ENCODE results near the gene NCKAP5L. TPM values are rescaled to one million over a fixed set of nuclear protein-coding genes. Genes with fewer than 3 reads are reported as not detected.
"Not testable (repeated sequence)": the region's sequence is repeated elsewhere in the genome, so short reads cannot be mapped to it uniquely, and the experiment has no call there.

NCKAP5L gene
- total RNA-seq = 1 to 10 TPM; 2.8 TPM

GRCh38 chr12:49828133-49829091, at the start of gene NCKAP5L:
Gene NCKAP5L (minus strand): TSS chr12:49828413. CDS start chr12:49804044, 24,369 bp downstream.
- intact Hi-C loops (cut with micrococcal nuclease) = loop anchor here (1.0 to 10.0 kb wide), 6 partner anchors 15 to 564 kb away; partner anchors contain the start of genes BCDIN3D, CERS5, PRPF40B and SPATS2
- Mint-ChIP-seq H3K4me3 (peak within 1 kb of the TSS; percentile 92), H3K27me3 (ENCODE audit: low read depth) (no peaks in the 10 kb centered on the region), H3K27ac (peak within 1 kb of the TSS; percentile 86), H3K4me1 (ENCODE audit: low read depth) (peaks cover 27% of the 10 kb centered on the region), H3K36me3 (ENCODE audit: low read depth) (no peaks in the 10 kb centered on the region), H3K9me3 (no peaks in the 10 kb centered on the region)
- DNase-seq = peak; percentile 94
- CTCF ChIA-PET = interaction anchor here (1.0 to 4.8 kb wide), 4 partner anchors 10 to 183 kb away, joined by 3 to 32 read pairs (median 10); partner anchors contain the start of gene TMBIM6

- no peak for DNase-seq
- intact Hi-C loops (cut with micrococcal nuclease) = no loop called here
- H3K36me3 Mint-ChIP-seq (ENCODE audit: low read depth) = no peaks in the 10 kb centered on the region
- H3K27ac Mint-ChIP-seq = no peak overlapping the region
- no peaks in the 10 kb centered on the region for H3K4me1 Mint-ChIP-seq (ENCODE audit: low read depth)
- peaks cover 23% of the 10 kb centered on the region for H3K9me3 Mint-ChIP-seq
- CTCF ChIA-PET = interaction anchor here (0.8 kb wide), 1 partner anchor 10 kb away, joined by 3 read pairs; no protein-coding TSS in a partner anchor
- no peaks in the 10 kb centered on the region for H3K27me3 Mint-ChIP-seq (ENCODE audit: low read depth)
- H3K4me3 Mint-ChIP-seq = no peak overlapping the region
Observed at GRCh38 chr12:49877066-49877465, 48.9 kb upstream of the NCKAP5L start.

DNA sequence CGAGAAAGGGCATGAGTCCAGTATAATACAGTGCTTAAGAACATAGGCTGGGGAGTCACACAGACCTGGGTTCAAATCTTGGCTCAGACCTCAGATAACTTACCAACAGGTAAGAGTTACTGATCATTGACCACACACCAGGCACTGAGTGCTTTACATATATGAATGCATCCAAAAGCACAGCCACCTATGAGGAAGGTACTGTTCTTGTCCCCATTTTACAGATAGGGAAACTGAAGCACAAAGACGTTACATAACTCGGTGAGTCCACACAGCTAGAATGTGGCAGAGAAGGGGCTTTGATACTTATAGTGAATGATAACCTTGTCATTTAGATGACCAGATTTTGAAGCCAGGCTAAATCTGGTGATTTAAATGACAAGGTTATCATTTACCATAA, 47.9 kb upstream of the NCKAP5L start:
- DNase-seq = no peak
- intact Hi-C loops (cut with micrococcal nuclease) = no loop called here
- peaks cover 23% of the 10 kb centered on the region for H3K9me3 Mint-ChIP-seq
- H3K4me1 Mint-ChIP-seq (ENCODE audit: low read depth) = no peaks in the 10 kb centered on the region
- no peak overlapping the region for H3K4me3 Mint-ChIP-seq
- H3K27ac Mint-ChIP-seq = no peak overlapping the region
- CTCF ChIA-PET = no interaction called here
- no peaks in the 10 kb centered on the region for H3K27me3 Mint-ChIP-seq (ENCODE audit: low read depth)
- H3K36me3 Mint-ChIP-seq (ENCODE audit: low read depth) = no peaks in the 10 kb centered on the region

- intact Hi-C loops (cut with micrococcal nuclease) = no loop called here
- H3K27ac Mint-ChIP-seq = no peak overlapping the region
- CTCF ChIA-PET = interaction anchor here (1.1 to 1.3 kb wide), 2 partner anchors 70 to 92 kb away, joined by 3 read pairs; no protein-coding TSS in a partner anchor
- H3K4me3 Mint-ChIP-seq = no peak overlapping the region
- H3K27me3 Mint-ChIP-seq (ENCODE audit: low read depth) = no peaks in the 10 kb centered on the region
- H3K4me1 Mint-ChIP-seq (ENCODE audit: low read depth) = no peaks in the 10 kb centered on the region
- peaks cover 23% of the 10 kb centered on the region for H3K9me3 Mint-ChIP-seq
- H3K36me3 Mint-ChIP-seq (ENCODE audit: low read depth) = no peaks in the 10 kb centered on the region
- no peak for DNase-seq
Observed at GRCh38 chr12:49875115-49875720, 47.0 kb upstream of the NCKAP5L start.

DNA sequence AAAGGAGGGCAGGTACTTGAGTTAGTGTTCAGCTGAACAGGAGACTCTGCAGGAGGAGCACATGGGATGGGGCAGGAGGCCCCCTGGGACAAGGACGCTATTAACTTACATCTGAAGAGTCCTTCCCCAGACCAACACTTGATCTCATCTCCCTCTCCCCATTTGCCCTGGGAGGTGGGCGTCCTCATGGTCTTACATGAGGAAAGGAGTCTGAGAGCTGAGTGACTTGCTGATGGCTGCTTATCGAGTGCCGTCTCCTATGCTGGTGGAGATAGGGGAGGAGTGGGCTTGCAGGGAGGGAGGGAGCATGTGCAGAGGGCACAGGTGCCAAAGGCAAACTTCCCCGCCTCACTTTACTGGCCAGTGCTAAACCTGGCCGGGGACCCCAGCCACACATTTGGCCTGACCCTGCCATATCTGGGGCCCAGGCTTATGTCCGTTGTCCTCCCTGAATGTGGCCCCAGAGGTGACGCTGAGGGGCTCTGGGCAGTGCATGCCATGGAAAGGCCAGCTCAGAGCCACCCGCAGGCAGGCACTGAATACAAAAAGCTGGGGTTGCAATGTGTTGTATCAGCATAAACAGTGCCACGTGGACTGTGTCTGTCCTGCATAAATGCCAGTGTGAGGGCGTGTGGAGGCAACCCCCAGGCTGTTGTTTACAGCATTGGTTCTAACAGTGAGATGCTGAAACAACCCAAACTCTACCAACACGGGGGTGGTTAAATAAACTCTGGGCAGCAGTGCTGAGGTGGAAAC, 46.1 kb upstream of the NCKAP5L start:
- DNase-seq = no peak
- H3K27me3 Mint-ChIP-seq (ENCODE audit: low read depth) = no peaks in the 10 kb centered on the region
- H3K4me3 Mint-ChIP-seq = no peak overlapping the region
- CTCF ChIA-PET = interaction anchor here (0.6 to 1.3 kb wide), 4 partner anchors 71 to 195 kb away, joined by 3 to 5 read pairs (median 3); no protein-coding TSS in a partner anchor
- H3K9me3 Mint-ChIP-seq = peaks cover 17% of the 10 kb centered on the region
- H3K36me3 Mint-ChIP-seq (ENCODE audit: low read depth) = no peaks in the 10 kb centered on the region
- intact Hi-C loops (cut with micrococcal nuclease) = no loop called here
- H3K4me1 Mint-ChIP-seq (ENCODE audit: low read depth) = no peaks in the 10 kb centered on the region
- no peak overlapping the region for H3K27ac Mint-ChIP-seq

DNA sequence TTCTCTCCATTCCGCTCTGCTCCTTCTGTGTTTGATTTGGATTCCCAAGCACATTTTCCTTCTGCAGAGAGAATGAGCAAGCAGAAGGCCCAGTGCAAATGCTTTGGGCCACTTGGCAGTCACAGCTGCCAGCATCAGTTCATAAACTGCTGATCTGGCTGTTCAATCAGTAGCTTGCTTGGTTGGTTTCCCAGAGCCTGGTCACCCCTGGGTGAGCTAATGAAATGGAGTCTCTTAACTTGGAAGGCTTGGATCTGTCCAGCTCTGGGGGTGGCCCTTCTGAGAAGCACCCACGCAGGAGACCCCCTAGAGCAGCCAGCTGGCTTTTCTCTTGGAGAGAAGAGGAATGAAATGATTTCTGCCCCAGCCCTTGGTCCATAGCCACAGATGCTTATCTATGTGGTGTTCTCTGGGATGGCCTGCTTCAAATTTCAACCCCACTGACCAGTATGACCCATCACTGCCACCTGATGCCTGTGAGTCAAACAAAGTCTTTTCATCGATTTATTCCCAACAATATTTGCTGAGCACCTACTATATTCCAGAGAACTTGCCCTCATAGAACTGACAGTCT, 45.2 kb upstream of the NCKAP5L start:
- Mint-ChIP-seq H3K4me1 (ENCODE audit: low read depth) (no peaks in the 10 kb centered on the region), H3K27me3 (ENCODE audit: low read depth) (no peaks in the 10 kb centered on the region), H3K36me3 (ENCODE audit: low read depth) (no peaks in the 10 kb centered on the region), H3K27ac (no peak overlapping the region), H3K4me3 (no peak overlapping the region), H3K9me3 (peaks cover 8% of the 10 kb centered on the region)
- DNase-seq = no peak
- intact Hi-C loops (cut with micrococcal nuclease) = no loop called here
- CTCF ChIA-PET = interaction anchor here (1.1 kb wide), 1 partner anchor 72 kb away, joined by 3 read pairs; no protein-coding TSS in a partner anchor

- no peak for DNase-seq
- H3K4me1 Mint-ChIP-seq (ENCODE audit: low read depth) = no peaks in the 10 kb centered on the region
- H3K9me3 Mint-ChIP-seq = peaks cover 1% of the 10 kb centered on the region
- H3K27ac Mint-ChIP-seq = no peak overlapping the region
- no peaks in the 10 kb centered on the region for H3K27me3 Mint-ChIP-seq (ENCODE audit: low read depth)
- H3K4me3 Mint-ChIP-seq = no peak overlapping the region
- H3K36me3 Mint-ChIP-seq (ENCODE audit: low read depth) = no peaks in the 10 kb centered on the region
- CTCF ChIA-PET = interaction anchor here (1.1 kb wide), 1 partner anchor 73 kb away, joined by 3 read pairs; no protein-coding TSS in a partner anchor
- intact Hi-C loops (cut with micrococcal nuclease) = no loop called here
Observed at GRCh38 chr12:49872781-49873181, 44.6 kb upstream of the NCKAP5L start.

GRCh38 chr12:49872381-49872780, 44.2 kb upstream of the NCKAP5L start:
- DNase-seq = no peak
- Mint-ChIP-seq H3K36me3 (ENCODE audit: low read depth) (no peaks in the 10 kb centered on the region), H3K9me3 (no peaks in the 10 kb centered on the region), H3K27ac (no peak overlapping the region), H3K27me3 (ENCODE audit: low read depth) (no peaks in the 10 kb centered on the region), H3K4me3 (no peak overlapping the region), H3K4me1 (ENCODE audit: low read depth) (no peaks in the 10 kb centered on the region)
- CTCF ChIA-PET = no interaction called here
- intact Hi-C loops (cut with micrococcal nuclease) = no loop called here

- H3K4me3 Mint-ChIP-seq; H3K4me1 Mint-ChIP-seq (ENCODE audit: low read depth); DNase-seq; intact Hi-C loops (cut with micrococcal nuclease); H3K27me3 Mint-ChIP-seq (ENCODE audit: low read depth); H3K27ac Mint-ChIP-seq; H3K36me3 Mint-ChIP-seq (ENCODE audit: low read depth); H3K9me3 Mint-ChIP-seq: not testable (repeated sequence)
- CTCF ChIA-PET = interaction anchor here (1.3 kb wide), 2 partner anchors 94 to 199 kb away, joined by 5 to 6 read pairs; no protein-coding TSS in a partner anchor
Observed at GRCh38 chr12:49871811-49872251, 43.6 kb upstream of the NCKAP5L start.

DNA sequence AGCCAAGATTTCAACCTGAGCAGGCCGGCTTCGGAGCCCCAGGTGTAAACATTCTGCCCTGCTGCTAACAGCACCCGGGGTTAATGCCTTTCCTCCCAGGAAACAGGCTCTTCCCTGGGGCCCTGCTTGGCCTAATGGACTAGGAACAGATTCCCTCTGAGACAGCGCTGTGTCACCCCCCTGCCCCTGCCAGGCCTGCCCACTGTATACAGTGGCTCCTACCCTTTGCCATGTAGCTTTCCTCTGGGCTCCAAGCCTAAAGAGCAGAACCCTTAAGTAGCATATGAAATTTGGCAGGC, 43.0 kb upstream of the NCKAP5L start:
- Mint-ChIP-seq H3K4me3 (no peak overlapping the region), H3K36me3 (ENCODE audit: low read depth) (no peaks in the 10 kb centered on the region), H3K27me3 (ENCODE audit: low read depth) (no peaks in the 10 kb centered on the region), H3K9me3 (no peaks in the 10 kb centered on the region), H3K27ac (no peak overlapping the region), H3K4me1 (ENCODE audit: low read depth) (no peaks in the 10 kb centered on the region)
- DNase-seq = no peak
- intact Hi-C loops (cut with micrococcal nuclease) = no loop called here
- CTCF ChIA-PET = interaction anchor here (0.5 to 1.3 kb wide), 4 partner anchors 48 to 199 kb away, joined by 4 to 6 read pairs (median 4); no protein-coding TSS in a partner anchor

GRCh38 chr12:49870501-49871262, 42.5 kb upstream of the NCKAP5L start:
- intact Hi-C loops (cut with micrococcal nuclease) = no loop called here
- DNase-seq = no peak
- Mint-ChIP-seq H3K4me3 (no peak overlapping the region), H3K4me1 (ENCODE audit: low read depth) (no peaks in the 10 kb centered on the region), H3K36me3 (ENCODE audit: low read depth) (no peaks in the 10 kb centered on the region), H3K27ac (no peak overlapping the region), H3K27me3 (ENCODE audit: low read depth) (no peaks in the 10 kb centered on the region), H3K9me3 (no peaks in the 10 kb centered on the region)
- CTCF ChIA-PET = interaction anchor here (0.5 to 5.8 kb wide), 7 partner anchors 48 to 221 kb away, joined by 3 to 44 read pairs (median 4); no protein-coding TSS in a partner anchor

All from activated naive CD4-positive, alpha-beta T cell treated with anti-CD3 and anti-CD28 coated beads for 36 hours (primary cell).